Measurements from ENCODE around the gene TEF. TPM values are rescaled to one million over a fixed set of nuclear protein-coding genes. Genes with fewer than 3 reads are reported as not detected.
"Not testable (repeated sequence)": the region's sequence is repeated elsewhere in the genome, so short reads cannot be mapped to it uniquely, and the experiment has no call there.

Gene TEF
- polyA plus RNA-seq, 1 donor, result 16.3 TPM

DNA sequence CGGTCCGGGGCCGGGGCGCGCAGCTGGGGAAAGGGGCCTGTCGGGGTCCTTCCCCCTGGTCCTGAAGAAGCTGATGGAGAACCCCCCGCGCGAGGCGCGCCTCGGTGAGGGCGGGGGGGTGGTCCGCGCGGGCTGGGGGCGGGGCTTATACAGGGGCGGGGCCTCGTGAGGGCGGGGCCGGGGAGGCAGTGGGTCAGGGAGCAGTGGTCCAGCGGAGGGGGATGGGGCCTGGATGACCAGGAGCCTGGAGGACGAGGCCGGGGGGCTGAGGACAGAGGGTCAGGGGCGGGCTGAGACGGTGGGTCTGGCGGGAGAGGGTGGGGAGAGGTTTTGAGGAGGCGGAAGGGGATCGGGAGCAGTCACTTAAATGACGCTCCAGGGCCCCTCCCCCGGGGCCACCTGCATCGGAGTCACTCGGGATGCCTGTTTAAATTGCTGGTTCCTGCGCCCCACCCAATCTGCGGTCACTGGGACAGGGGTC, 396 bp downstream of the TEF start:
- peak; percentile 59 for DNase-seq

DNA sequence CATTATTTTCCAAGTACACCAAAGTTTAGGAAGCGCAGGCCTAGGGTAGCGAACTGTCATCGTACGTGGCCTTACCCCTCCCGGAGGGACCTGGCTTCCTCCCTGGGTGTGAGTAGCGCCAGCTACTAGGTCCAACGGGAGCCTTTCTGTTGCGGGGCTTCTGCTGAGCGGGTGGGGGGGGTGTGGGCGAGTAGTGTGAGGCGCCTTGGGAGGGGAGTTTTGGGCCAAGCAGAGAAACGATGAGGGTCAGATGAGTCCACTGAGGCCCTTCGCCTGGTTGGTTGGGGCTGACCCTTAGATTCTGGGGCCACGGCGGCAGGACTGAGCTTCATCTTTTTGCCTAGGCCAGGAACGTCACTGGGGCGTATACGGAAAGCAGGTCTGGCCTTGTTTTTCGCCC, 868 bp downstream of the TEF start:
- DNase-seq, result no peak

DNA sequence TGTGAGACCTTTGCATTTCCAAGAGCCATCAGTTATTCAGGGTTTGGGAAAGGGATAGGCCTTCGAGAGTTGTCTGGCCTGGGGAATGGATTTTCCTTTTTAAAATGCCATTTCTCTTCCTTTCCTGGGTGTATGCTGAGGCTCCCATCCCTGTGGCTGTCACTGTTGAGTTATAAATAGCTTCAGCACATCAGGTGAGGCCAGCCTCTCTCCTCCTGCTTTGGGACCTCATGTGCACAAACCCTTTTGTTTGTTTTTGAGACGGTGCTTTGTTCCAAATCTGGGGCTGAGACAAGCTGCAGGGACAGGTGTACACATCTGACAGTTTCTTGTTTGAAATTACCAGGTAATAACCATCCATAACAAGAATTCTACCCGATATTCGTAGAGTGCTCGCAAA, 1.3 kb downstream of the TEF start:
- DNase-seq, result no peak

- DNase-seq, result no peak
Observed at GRCh38 chr22:41384128-41384527, 2.4 kb downstream of the TEF start.

GRCh38 chr22:41387341-41387740, 5.6 kb downstream of the TEF start:
- no peak for DNase-seq

GRCh38 chr22:41394012-41394356, 12.2 kb downstream of the TEF start:
- DNase-seq, result no peak

DNA sequence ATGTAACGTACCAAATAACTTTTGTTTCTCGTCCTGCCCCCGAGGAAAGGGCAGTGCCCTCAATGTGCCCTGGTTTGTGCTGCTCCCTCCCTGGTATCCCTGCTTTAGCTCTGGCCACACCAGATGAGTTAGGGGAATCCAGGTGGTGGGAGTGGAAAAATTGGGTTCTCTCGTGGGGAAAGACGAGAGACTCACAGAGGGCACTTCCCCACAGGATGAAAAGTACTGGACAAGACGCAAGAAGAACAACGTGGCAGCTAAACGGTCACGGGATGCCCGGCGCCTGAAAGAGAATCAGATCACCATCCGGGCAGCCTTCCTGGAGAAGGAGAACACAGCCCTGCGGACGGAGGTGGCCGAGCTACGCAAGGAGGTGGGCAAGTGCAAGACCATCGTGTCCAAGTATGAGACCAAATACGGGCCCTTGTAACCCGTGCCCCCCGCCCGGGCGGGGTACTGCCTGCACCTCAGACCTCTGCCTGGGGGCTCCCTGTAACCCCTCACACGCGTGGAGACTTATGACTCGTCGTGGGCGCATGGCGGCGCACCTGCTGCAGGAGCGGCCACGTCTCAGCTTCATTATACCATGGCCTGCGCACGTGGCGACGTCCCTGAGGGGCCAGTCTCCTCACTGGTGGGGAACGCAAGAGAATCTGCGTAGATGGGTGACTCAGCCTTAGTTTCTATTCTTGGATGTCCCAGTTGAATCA, 13.9 kb downstream of the TEF start:
- no peak for DNase-seq

- no peak for DNase-seq
Observed at GRCh38 chr22:41397143-41397811, 15.5 kb downstream of the TEF start.

GRCh38 chr22:41398921-41399320, 17.2 kb downstream of the TEF start:
- no peak for DNase-seq

DNA sequence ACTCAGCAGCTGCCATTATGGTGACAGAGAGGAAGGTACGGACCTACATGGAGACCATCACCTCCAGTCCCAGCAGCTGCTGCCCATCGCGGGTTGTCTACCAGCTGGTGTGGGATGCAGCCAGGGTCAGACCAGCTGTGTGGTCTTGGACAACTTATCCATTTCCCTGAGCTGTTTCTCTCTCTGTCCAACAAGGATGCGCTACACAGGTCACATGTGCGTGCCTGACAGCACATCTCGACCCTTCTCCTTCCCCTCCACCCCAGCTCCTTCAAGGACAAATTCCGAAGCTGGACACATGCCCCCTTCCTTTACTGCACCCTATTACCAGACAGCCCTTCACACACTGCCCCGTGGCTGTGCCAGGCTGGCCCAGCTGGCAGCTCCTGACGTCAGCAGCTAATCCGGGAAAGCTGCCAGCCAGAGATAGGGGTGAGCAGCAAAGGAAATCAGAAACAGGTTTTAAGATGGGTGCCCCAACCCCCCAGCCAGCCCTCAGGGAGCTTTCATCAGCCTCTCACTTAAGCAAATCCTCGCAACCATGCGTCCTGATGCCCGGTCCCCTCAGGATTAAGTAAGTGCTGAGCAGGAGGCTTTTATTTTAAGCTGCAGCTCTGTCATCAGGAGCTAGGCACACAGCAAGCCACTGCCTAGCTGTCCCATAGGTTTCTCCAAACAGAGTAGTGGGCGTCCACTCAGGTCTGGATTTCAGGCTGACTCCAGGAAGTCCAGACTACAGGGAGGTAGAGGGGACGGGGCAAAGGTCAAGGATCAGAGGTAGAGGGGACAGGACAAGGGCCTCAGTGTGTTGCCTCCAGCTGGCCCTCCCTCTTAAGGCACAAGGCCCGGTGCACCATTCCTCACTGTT, 20.3 kb downstream of the TEF start:
- DNase-seq, result no peak

- DNase-seq, result not testable (repeated sequence)
Observed at GRCh38 chr22:41402851-41403250, 21.1 kb downstream of the TEF start.

DNA sequence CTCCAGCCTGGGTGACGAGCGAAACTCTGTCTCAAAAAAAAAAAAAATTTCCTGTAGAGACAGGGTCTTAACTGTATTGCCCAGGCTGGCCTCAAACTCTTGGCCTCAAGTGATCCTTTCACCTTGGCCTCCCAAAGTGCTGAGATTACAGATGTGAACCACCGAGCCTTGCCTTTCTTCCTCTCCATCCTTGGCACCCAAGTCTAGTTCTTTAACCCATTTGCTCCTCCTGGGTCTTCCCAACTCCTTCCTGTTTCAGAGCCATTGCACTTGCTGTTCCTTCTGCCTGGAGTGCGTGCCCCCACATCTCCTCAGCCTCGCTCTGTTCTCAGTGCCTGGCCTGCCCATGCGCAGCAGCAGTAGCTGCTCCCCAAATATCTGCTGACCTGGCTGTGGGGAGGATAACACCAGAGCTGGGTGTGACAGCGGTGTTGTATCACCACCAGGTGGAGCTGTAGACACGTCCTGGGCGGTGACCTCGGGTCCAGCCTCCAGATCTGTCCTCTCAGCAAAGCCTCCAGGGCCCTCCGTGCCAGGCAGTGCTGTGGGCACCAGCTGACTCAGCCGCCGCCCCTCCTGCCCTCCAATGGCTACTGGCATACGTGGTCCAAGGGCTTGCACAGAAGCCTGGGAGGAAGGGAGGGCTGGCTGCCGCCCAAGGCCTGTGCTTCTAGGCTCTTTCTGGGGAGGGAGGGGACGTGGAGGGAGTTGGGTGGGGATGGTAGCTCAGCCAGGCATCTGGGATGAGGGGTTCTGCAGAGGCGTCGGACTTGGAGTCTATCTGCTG, 22.0 kb downstream of the TEF start:
- DNase-seq, result peak; percentile 71

- DNase-seq, result no peak
Observed at GRCh38 chr22:41405588-41405987, 23.8 kb downstream of the TEF start.

DNA sequence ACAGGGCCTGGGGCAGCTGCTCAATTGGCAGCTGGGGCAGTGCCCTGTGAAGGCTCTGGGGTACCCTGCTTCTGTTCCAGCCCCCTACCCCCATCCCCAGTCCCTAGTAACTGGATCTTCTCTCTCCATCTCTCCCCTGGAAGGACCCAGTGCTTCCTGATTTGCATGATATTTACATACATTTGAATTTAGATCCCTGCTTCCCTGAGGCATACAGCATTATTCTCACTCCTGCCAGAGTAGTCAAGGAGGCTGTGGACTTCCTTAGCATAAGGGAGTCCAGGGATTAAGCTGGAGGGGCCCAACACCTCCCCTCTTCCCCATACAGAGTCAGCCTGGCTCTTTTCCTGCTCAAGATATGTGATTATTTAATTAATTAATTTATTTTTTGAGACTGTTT, 24.7 kb downstream of the TEF start:
- no peak for DNase-seq

DNA sequence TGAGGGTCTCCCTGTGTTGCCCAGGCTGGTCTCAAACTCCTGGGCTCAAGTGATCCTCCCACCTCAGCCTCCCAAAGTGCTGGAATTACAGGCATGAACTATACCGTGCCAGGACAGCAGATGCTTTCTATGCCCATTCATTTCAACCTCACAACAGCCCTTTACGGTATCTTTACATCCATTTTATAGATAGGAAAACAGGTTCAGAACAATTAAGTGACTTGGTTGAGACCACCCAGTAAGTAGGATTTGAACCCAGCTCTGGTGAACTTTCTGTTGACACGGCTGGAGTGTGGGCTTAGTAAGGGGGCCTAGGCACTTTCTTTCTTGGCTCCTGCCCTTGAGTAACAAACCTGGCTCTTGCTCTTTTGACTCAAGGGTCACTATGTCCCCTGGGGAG, 25.7 kb downstream of the TEF start:
- no peak for DNase-seq

GRCh38 chr22:41408665-41409064, 26.9 kb downstream of the TEF start:
- no peak for DNase-seq

GRCh38 chr22:41410311-41410751, 28.6 kb downstream of the TEF start:
- no peak for DNase-seq

- DNase-seq, result no peak
Observed at GRCh38 chr22:41411021-41411851, 29.5 kb downstream of the TEF start.

- no peak for DNase-seq
Observed at GRCh38 chr22:41415554-41415953, 33.8 kb downstream of the TEF start.

DNA sequence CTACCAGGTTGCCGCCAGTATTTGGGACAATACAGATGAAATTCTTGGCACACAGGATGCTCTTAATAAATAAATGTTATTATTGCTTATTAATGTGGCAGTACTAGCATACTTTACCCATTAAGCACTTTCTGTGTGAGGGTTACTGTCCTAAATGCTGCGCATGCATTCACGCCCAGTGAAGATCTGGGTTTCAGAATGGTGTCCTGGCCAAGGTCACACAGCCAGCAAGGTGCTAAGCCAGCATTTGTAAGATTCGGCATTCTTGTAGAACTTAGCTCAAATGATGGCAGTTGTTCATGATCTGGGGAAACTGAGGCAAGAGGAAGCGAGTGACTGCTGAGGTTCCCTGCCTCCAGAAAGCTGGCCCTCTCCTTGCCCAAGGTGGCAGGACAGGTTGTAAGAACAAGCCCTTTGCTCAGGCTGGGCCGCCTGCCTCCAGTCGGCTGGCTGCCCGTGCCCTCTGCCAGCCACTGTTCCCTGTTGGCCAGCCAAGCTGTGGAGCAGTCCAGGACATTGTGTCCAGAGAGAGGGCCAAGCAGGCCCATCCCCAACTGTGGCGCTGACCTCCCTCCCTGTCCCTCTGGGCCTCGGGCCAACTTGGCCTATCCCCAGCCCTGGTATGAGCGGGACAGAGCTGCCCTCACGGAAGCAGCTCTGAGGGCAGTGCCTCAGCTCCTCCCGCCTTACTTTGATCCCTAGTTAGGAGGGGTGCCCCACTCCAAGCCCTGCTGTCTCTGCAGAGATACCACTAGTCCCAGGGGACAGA, 36.1 kb downstream of the TEF start:
- DNase-seq, result no peak
